Activated CD8-positive, alpha-beta memory T cell treated with anti-CD3 and anti-CD28 coated beads, Interleukin-2, amount 50 U/mL, for 24 hours (primary cell): ENCODE data around the gene CHIA.
"Not testable (repeated sequence)": the region's sequence is repeated elsewhere in the genome, so short reads cannot be mapped to it uniquely, and the experiment has no call there.

Experiments
- DNase-seq: peaks from one replicate; pipeline ENCODE4 v3.0.0-alpha.2; 2020; ENCODE audit errors: extremely low read depth

Gene CHIA

DNA sequence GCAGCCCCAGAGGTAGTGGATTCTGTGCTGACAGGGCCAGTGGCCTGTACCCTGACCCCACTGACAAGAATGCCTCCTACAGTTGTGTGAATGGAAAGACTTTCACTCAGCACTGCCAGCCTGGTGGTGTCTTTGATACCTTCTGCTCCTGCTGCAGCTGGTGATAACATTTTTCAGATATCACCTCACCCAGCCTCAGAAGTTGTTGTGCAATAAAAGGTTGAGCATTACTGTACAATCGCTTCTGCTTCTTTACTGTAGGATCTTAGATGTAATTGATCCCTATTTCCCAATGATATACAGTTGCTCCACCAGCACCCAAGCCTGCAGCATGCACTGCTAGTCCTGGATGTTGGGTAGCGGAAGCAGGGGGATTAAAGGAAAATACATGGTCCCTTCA is 4.8 kb upstream of the CHIA start:
- DNase-seq, result no peak

DNA sequence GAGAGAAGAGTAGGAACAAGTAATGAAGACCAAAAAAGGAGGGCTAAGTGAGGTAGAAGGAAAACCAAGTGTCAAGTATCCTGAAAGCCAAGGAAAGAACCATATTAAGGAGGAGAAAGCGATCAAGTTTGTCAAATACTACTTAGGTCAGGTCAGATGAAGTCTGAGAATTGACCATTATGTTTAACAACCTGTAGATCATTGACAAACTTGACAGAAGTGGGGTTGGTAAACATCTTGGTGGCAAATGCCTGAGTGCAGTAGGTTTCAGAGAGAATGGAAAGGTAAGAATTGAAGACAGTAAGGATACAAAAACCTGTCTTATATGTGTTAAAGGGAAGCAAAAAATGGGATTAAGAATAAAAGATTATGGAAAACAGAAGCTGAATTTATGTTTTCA is 3.7 kb upstream of the CHIA start:
- no peak for DNase-seq

DNA sequence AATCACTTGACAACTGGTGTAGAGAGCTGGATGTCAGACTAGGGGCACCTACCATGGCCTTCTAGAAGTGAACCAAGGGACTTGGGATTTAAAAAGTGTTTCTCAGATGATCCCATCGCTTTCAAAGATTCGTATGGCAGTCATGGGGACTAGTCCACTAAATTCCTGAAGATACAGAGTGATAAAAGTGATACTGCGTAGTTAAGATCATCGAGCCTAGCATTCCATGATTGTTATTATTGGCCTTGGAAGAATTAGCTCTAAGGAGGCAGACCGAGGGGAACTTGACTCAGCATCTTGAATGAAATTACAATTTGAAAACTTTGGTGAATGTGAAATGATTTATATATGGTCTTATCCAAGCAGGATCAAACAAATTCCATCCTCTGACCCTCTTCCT is 1.3 kb upstream of the CHIA start:
- DNase-seq, result no peak

DNA sequence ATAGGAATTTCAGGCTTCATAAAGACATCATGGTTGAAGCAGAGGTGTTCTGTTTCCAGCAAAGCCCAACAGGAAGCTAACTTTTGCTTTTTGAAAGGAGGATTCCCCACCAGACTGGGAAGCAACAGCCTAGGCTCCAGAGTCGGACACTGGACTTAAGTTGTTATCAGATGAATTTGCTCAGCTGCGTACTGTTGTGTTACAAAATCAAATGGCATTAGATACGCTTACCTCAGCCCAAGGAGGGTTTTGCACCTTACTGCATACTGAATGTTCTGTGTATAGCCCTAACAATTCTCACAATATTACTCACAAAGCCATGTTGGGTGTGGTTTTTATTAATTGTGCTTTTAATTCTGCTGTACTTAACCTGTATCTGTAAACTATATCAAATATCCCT is 547 bp upstream of the CHIA start:
- DNase-seq, result no peak

DNA sequence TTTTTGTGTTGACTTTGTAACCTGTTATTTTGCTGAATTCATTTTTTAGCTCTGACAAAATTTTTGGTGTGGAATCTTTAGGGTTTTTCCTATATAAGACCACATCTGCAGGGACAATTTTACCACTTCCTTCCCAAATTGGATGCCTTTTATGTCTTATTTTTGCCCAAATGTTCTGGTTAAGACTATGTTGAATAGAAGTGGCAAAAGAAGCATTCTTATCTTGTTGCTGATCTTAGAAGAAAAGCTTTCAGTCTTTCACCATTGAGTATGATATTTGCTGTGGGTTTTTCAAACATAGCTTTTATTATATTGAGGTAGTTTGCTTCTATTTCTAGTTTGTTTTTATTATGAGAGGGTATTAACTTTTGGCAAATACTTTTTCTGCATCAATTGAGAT is 3.7 kb downstream of the CHIA start:
- DNase-seq, result no peak

DNA sequence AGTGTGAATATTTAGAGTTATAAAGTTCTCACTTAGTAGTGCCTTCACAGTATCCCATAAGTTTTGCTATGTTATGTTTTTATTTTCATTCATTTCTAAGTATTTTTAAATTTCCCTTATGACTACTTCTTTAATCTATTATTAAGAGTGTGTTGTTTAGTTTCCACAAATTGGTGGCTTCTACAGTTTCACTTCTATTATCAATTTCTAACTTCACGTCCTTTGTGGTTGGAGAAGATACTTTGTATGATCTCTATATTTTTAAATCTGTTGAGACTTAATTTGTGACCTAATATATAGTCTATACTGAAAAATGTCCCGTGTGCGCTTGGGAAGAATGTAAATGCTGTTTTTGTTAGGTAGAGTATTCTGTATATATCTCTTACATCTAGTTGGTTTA is 11.7 kb downstream of the CHIA start:
- DNase-seq, result no peak

DNA sequence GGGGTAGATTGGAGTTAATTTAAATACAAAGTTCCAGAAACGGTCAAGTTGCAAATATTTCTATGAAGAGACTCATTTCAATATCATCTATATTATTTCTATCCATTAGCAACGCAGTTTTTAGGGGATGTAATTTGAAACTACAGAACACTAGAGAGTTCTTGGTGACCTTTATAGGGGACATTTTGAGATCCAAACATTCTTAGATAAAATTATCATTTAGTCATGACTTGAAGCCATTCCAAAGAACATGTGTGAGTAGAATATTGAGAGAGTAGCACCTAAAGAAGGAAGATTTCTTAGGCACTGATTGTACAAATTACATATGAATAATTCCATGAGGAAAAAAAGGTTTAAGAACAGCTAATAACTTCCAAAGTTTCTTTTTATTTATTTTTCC is 19.0 kb downstream of the CHIA start:
- no peak for DNase-seq

DNA sequence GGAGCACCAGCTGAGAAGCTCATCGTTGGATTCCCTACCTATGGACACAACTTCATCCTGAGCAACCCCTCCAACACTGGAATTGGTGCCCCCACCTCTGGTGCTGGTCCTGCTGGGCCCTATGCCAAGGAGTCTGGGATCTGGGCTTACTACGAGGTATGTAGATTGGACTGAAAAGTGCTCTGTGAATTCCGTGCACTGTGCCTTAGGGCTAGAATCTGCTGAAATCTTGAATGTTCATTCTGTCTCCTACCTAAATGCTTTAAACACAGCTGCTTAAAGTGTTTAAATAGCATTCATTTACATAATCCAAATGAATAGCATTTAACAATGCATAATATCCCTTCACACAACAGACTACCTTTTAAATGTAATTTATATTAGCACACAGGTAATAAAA is 27.9 kb downstream of the CHIA start:
- DNase-seq, result no peak

DNA sequence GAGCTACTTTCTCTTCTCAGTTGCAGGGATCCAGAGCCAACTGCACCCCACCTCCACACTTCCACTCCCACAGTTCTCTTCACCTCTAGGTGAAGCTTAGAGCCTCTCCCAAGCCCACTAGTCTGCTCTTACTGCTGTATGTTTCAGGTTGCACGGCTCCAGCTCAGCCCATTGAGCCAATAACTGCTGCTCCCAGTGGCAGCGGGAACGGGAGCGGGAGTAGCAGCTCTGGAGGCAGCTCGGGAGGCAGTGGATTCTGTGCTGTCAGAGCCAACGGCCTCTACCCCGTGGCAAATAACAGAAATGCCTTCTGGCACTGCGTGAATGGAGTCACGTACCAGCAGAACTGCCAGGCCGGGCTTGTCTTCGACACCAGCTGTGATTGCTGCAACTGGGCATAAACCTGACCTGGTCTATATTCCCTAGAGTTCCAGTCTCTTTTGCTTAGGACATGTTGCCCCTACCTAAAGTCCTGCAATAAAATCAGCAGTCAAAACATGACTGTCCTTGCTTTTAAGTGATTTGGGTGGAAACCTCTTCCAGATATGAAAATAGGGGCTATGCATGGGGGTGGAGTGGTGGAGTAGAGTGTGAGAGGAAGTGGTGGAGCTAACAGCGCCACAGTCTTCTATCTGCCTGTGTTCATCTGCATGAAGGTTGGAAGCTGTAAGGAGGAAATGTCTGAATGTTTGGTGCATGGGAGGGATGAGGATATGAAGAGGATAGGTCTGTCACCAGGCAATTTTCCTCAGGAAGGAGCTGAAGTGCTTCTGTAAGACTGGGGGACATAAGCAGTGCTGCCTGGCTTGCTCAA is 29.6 kb downstream of the CHIA start:
- no peak for DNase-seq

DNA sequence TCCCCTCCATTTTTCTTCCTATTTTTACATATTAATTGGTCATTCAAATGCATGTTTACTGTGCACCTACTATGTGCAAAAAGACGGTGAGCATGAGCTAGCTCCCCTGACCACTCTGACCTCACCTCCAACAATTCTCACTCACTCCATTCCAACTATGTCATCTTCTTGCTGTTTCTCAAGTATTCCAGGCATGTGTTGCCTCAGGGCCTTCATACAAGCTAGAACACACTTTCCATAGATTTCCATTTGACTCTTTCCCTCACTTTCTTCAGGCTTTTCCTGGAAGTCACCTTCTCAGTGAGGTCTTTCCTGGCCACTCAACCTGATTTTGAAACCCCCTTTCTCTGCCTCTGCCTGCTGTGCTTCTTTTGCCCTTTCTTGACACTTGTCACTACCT is 32.6 kb downstream of the CHIA start:
- DNase-seq, result no peak

DNA sequence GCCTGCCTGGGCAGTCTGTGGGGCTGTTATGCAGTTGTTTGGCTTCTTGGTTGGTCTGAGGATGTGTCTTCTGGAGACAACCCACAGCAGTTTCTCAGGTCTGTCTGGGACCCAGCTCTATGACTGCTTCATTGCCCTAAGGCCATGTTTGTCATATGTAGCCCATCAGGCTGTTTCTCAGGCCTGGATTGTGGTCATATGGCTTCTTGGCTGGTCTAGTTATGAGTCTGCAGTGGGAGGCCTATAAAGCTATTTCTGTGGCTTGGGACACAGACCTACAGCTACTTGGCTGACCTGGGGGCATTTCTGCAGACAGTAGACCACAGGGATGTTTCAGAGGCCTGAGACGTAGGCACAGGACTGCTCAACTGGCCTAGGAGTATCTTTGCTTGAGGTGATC is 41.5 kb downstream of the CHIA start:
- DNase-seq, result no peak

DNA sequence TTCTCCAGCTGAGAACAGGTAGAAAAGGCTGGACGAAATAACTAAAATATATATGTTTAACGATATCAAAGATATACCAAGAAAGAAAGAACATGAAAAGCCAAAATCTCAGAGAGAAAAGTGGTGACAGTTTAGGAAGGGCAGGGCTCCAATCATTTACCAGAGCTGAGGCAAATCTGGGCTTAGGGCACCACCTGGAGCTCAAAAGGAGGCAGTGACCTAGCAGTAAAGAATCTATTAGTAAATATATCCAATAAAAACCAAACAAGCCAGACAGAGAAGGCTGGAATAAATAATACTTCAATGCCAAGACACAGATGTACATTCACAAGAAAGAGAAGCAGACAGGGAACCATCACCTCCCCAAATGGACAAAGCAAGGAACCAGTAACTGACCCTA is 43.5 kb downstream of the CHIA start:
- DNase-seq, result no peak

DNA sequence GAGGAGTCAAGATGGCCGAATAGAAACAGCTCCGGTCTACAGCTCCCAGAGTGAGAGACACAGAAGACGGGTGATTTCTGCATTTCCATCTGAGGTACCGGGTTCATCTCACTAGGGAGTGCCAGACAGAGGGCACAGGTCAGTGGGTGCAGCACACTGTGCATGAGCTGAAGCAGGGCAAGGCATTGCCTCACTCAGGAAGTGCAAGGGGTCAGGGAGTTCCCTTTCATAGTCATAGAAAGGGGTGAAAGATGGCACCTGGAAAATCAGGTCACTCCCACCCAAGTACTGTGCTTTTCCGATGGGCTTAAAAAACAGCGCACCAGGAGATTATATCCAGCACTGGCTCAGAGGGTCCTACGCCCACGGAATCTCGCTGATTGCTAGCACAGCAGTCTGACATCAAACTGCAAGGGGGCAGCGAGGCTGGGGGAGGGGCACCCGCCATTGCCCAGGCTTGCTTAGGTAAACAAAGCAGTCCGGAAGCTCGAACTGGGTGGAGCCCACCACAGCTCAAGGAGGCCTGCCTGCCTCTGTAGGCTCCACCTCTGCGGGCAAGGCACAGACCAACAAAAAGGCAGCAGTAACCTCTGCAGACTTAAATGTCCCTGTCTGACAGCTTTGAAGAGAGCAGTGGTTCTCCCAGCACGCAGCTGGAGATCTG is 44.7 kb downstream of the CHIA start:
- not testable (repeated sequence) for DNase-seq

DNA sequence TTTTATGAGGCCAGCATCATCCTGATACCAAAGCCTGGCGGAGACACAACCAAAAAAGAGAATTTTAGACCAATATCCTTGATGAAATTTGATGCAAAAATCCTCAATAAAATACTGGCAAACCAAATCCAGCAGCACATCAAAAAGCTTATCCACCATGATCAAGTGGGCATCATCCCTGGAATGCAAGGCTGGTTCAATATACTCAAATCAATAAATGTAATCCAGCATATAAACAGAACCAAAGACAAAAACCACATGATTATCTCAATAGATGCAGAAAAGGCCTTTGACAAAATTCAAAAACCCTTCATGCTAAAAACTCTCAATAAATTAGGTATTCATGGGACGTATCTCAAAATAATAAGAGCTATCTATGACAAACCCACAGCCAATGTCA is 48.2 kb downstream of the CHIA start:
- DNase-seq, result not testable (repeated sequence)

DNA sequence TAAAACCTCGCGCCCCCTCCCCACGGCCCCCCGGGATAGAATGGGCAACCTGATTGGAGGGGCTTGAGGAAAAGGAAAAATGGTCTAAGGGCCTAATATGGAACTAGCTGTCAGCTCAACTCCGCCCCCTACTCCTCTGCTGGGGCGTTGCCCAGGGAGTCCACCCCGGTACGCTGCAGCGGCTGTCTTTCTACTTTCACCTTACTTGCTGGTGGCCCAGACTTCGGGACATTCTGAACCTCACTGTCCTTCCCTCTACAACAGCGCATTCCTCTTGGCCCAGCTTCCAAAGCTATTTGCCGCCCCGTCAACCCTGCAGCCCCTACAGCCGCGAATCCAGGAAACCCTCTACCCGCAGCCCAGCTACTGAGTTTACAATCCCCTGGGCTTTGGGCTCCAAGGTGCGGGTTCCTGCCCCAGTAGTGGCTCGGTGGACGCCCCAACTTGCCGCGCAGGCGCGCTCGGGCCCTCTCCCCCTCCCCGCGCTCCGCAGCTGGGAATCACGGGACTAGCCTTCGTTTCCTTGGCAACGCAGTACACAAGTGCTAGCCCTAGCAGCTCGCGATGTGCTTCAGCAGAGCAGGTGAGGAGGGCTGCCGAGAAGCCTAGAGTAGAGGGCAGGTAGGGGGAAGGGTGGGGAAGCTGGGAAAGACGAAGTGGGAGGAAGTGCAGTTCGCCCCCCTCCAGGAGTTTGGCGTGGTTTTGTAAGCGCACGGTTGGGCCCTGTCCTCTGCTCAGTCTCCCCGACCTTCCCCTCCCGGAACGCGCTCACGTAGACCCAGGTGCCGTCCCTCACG is 55.6 kb downstream of the CHIA start:
- DNase-seq, result peak; percentile 53

DNA sequence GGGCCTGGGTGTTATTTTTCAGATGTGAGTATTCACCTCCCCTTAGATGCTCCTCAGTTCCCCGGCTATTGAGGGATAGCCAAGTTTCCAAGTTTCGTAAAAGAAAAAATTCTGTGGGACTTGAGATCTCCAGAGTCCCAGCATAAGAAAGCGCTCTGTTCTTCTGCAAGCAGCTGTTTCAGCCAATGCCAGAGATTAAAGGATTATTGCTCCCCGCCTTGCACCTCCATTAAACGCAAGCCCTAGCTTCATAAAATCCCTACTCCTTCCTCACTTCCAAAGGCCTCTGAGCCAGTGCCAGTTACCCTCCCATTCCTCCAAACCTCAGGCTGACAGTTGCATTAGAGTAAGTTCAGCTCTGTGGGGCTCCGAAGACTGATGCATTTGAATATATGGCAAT is 56.4 kb downstream of the CHIA start:
- DNase-seq, result no peak

DNA sequence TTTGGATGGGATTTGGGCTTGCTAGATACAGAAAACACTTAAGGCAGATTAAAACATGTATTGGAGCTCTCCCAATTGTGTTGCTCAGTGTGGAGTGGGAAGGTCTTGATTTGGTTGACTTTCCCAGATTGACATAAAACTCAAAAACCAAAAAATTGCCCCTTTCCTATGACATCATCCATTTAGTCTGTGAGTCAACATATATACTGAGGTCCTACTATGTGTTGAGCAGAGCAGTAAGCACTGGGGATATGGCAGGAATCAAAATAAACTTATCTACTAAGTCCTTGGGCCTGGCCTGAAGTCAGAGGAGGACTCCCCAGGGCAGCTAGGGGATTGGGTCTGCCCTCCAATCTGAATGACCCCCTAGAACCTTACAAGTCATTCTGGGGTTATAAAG is 61.0 kb downstream of the CHIA start:
- no peak for DNase-seq

DNA sequence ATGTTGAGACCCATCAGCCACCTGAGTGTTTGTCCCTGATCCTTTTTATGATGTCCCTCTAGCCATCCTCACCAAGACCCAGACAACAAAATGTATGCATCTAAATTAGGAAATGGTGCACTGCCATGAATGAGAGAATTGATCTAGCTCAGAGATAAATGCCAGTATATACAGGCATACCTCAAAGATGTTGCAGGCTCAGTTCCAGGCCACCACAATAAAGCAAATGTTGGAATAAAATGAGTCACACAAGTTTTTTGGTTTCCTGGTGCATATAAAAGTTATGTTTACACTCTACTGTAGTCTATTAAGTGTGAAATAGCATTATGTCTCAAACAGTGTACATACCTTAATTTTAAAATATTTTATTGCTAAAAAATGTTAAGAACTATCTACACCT is 63.9 kb downstream of the CHIA start:
- no peak for DNase-seq

DNA sequence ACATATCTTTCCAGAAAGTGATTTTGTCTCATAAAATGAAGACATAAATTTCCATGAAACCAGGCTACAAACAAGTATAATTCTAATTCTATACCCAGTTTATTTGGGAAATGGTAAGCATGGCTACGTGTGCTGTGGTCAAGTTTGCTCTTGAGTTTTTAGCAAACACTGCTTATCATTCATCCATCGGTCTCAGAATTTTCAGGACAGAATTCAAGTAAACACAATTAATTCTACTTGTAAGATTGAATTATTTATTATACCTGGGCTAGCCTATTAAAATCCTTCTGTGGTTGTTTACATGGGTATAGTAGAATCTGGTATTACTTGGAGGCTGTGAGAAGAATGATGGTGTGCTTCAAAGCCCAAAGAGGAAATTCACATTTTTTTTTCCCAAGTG is 68.3 kb downstream of the CHIA start:
- no peak for DNase-seq

DNA sequence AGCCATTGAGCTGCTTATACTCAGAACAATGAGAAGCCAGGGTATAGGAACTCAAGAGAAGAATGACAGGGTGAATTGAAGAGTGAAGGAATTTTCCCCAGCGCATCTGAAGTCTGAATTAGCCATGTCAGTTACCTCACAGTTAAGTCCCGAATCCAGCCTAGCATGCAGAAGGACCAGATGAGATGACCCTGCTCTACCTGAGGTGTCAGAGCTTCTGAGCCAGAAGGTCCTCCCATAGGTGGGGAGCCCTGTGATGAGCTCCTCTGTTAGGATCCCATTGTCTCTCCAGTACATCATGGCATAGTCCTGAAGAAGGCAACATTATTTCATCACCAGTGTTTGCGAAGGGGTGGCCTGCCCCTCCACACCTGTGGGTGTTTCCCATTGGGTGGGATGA is 68.7 kb downstream of the CHIA start:
- DNase-seq, result no peak

DNA sequence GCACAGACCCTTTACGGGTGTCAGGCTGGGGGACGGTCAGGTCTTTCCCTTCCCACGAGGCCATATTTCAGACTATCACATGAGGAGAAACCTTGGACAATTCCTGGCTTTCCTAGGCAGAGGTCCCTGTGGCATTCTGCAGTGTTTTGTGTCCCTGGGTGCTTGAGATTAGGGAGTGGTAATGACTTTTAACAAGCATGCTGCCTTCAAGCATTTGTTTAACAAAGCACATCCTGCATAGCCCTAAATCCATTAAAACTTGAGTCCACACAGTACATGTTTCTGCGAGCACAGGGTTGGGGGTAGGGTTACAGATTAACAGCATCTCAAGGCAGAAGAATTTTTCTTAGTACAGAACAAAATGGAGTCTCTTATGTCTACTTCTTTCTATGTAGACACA is 69.6 kb downstream of the CHIA start:
- DNase-seq, result not testable (repeated sequence)

DNA sequence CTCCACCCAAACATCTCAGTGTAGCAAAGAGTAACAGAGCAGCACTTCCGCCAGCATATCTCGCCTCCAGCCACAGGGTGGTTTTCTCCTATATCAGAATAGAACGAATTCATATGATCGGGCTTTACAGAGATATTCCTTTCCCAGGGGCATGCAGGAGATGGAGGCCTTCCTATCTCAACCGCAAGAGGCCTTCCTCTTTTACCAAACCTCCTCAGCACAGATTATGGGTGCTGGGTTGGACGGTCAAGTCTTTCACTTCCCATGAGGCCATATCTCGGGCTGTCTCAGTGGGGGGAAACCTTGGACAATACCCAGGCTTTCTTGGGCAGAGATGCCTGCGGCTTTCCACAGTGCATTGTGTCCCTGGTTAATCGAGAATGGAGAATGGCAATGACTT is 71.1 kb downstream of the CHIA start:
- no peak for DNase-seq

DNA sequence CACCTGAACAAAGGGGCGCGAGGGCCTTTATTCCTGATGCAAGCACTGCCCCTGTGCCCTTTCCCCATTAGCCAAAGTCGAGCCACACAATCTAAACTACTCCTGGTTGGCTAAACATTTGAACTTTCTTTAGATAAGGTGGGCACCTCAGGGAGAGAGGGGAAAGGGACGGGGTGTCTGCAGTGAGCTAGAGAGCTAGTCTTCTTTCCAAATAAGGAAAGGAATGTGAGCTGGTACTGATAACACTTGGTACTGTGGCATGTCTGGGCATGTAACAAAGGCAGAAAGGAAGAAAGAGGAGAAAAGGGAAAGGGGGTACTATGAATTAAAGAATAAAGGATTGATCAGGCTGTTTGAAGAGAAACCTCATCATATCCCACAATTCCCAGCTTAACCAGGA is 74.0 kb downstream of the CHIA start:
- no peak for DNase-seq
